HCT116 (cell line): ENCODE results near the gene ZHX3. TPM values are rescaled to one million over a fixed set of nuclear protein-coding genes. Genes with fewer than 3 reads are reported as not detected.

ENCODE experiments used
- ATAC-seq: fragments of 200-7000 bp; cut with Tn5 transposase; 2 replicates; pipeline ENCODE4 v1.9.1; 2020; ENCODE audit warnings: mild to moderate bottlenecking, moderate library complexity
- BruUV-seq: library from RNA; stranded (reverse); fragments of 400-500 nt; replicated peaks from 2 replicates; lab custom pipeline; 2021; lab: Mats Ljungman, UMichigan
- CTCF ChIA-PET: fragments of 300-600 bp; sonication (Branson Sonifier 250); formaldehyde crosslinking; loops from one replicate; lab custom pipeline; 2021; ENCODE audit warnings: antibody characterized with exemption; lab: Charles Lee
- POLR2A ChIA-PET: fragments of 300-600, 350-600 bp; sonication (Branson Sonifier 250); formaldehyde crosslinking; loops from one replicate; lab custom pipeline; 2021; ENCODE audit warnings: antibody characterized with exemption; lab: Charles Lee
- RAD21 ChIA-PET, 2 experiments: fragments of 300-600 bp; sonication (Branson Sonifier 250); formaldehyde crosslinking; loops; one replicate each; lab custom pipeline; 2023; ENCODE audit warnings: low total read pairs in 2 of 2; ENCODE audit not compliant: uncharacterized antibody in 2 of 2, unreplicated experiment in 2 of 2, low non-redundant PET in 1 of 2; lab: Charles Lee
- DNase-seq: peaks from one replicate; pipeline ENCODE4 v3.0.0-alpha.2; 2010; ENCODE audit warnings: low read depth, low spot score
- H2AFZ ChIP-seq: fragments of 200-600 bp; shearing (Covaris generic), sonication (generic); 2 replicates; pipeline ENCODE4 v1.6.1; 2017; ENCODE audit warnings: low read depth, mixed run types, mixed read lengths, antibody characterized with exemption, low read length; ENCODE audit not compliant: poor library complexity, severe bottlenecking
- H3K27ac ChIP-seq: 2 replicates; pipeline ENCODE4 v1.5.1; 2012; ENCODE audit warnings: low read depth, low read length
- H3K27me3 ChIP-seq: fragments of 200-600 bp; sonication (generic); 2 replicates; pipeline ENCODE4 v1.6.1; 2016; ENCODE audit warnings: mixed run types, low read length, mixed read lengths; ENCODE audit not compliant: insufficient read depth
- H3K36me3 ChIP-seq, 2 experiments: fragments of 200-500 bp in 1 of 2; fragments of 200-600 bp in 1 of 2; sonication (Bioruptor generic) in 1 of 2; sonication (generic) in 1 of 2; 2 replicates each; pipeline versions ENCODE4 v1.5.1 to v1.6.1; 2014 to 2016; ENCODE audit warnings: low read length in 2 of 2, inconsistent platforms in 1 of 2, mixed read lengths in 1 of 2, mixed run types in 1 of 2; ENCODE audit not compliant: insufficient read depth in 2 of 2, control insufficient read depth in 1 of 2
- H3K4me1 ChIP-seq, 2 experiments: fragments of 200-600 bp in 1 of 2; sonication (generic) in 1 of 2; 2 replicates each; pipeline versions ENCODE4 v1.5.1 to v1.6.1; 2012 to 2017; ENCODE audit warnings: low read length in 2 of 2, inconsistent platforms in 1 of 2, mild to moderate bottlenecking in 1 of 2, mixed read lengths in 1 of 2, mixed run types in 1 of 2, moderate library complexity in 1 of 2; ENCODE audit not compliant: insufficient read depth in 2 of 2, control insufficient read depth in 1 of 2
- H3K4me2 ChIP-seq: fragments of 200-600 bp; sonication (generic); 2 replicates; pipeline ENCODE4 v1.6.1; 2017; ENCODE audit warnings: mixed run types, low read length, mixed read lengths
- H3K4me3 ChIP-seq, 2 experiments: fragments of 200-600 bp in 1 of 2; sonication (generic) in 1 of 2; replicated peaks in 1 of 2; 2 replicates each; pipeline ENCODE4 v1.5.1; 2011 to 2016; ENCODE audit warnings: low read length in 2 of 2, control low read depth in 1 of 2, low read depth in 1 of 2, mild to moderate bottlenecking in 1 of 2, mixed read lengths in 1 of 2, mixed run types in 1 of 2
- H3K79me2 ChIP-seq: fragments of 200-600 bp; sonication (generic); 2 replicates; pipeline ENCODE4 v1.6.1; 2017; ENCODE audit warnings: mild to moderate bottlenecking, mixed run types, low read length, moderate library complexity, mixed read lengths; ENCODE audit not compliant: insufficient read depth
- H3K9ac ChIP-seq: fragments of 200-600 bp; sonication (generic); 2 replicates; pipeline ENCODE4 v1.6.1; 2016; ENCODE audit warnings: low read length, mixed read lengths
- H3K9me2 ChIP-seq: fragments of 200-600 bp; sonication (generic), shearing (Covaris generic); 2 replicates; pipeline ENCODE4 v1.6.1; 2017; ENCODE audit warnings: mixed run types, mild to moderate bottlenecking, moderate library complexity; ENCODE audit not compliant: insufficient read depth
- H3K9me3 ChIP-seq, 2 experiments: fragments of 200-500 bp in 1 of 2; fragments of 200-600 bp in 1 of 2; sonication (Bioruptor generic) in 1 of 2; sonication (generic) in 1 of 2; 2 replicates each; pipeline ENCODE4 v1.6.1; 2014 to 2017; ENCODE audit warnings: low read length in 2 of 2, mixed read lengths in 2 of 2, inconsistent platforms in 1 of 2, low read depth in 1 of 2, mild to moderate bottlenecking in 1 of 2, mixed run types in 1 of 2, moderate library complexity in 1 of 2; ENCODE audit not compliant: control insufficient read depth in 1 of 2, insufficient read depth in 1 of 2
- H4K20me1 ChIP-seq: fragments of 200-600 bp; sonication (generic), shearing (Covaris generic); 2 replicates; pipeline ENCODE4 v1.6.1; 2017; ENCODE audit warnings: mixed run types, mild to moderate bottlenecking, moderate library complexity; ENCODE audit not compliant: insufficient read depth
- CBX3 ChIP-seq: IDR thresholded peaks from 2 replicates; pipeline ENCODE4 v1.6.1; 2012; ENCODE audit warnings: low read depth
- CEBPB ChIP-seq: IDR thresholded peaks from 2 replicates; pipeline ENCODE4 v1.6.1; 2012; ENCODE audit warnings: low read depth
- CTCF ChIP-seq, 3 experiments: fragments of 200-600 bp in 1 of 3; sonication (generic) in 1 of 3; IDR thresholded peaks in 2 of 3; conservative IDR thresholded peaks in 1 of 3; 2 replicates each; pipeline ENCODE4 v1.5.1; 2012 to 2017; ENCODE audit warnings: low read depth in 2 of 3, low read length in 2 of 3, antibody characterized with exemption in 1 of 3, borderline replicate concordance in 1 of 3, control low read depth in 1 of 3, mild to moderate bottlenecking in 1 of 3, mixed read lengths in 1 of 3, mixed run types in 1 of 3, moderate library complexity in 1 of 3; ENCODE audit not compliant: insufficient read depth in 1 of 3
- EZH2 ChIP-seq: fragments of 200-600 bp; sonication (generic); IDR thresholded peaks from 2 replicates; pipeline ENCODE4 v1.6.1; 2017; ENCODE audit warnings: antibody characterized with exemption, mixed run types
- EZH2phosphoT487 ChIP-seq: fragments of 200-600 bp; IDR thresholded peaks from 2 replicates; pipeline ENCODE4 v1.6.1; 2018; ENCODE audit warnings: antibody characterized with exemption, borderline replicate concordance
- FOSL1 ChIP-seq: IDR thresholded peaks from 2 replicates; pipeline ENCODE4 v1.6.1; 2012; ENCODE audit warnings: low read depth
- MAX ChIP-seq: IDR thresholded peaks from 2 replicates; pipeline ENCODE4 v1.6.1; 2012
- RAD21 ChIP-seq: IDR thresholded peaks from 2 replicates; pipeline ENCODE4 v1.6.1; 2012; ENCODE audit warnings: low read depth, mild to moderate bottlenecking
- SIN3A ChIP-seq: IDR thresholded peaks from 2 replicates; pipeline ENCODE4 v1.6.1; 2012; ENCODE audit warnings: low read depth
- SRF ChIP-seq: IDR thresholded peaks from 2 replicates; pipeline ENCODE4 v1.6.1; 2012; ENCODE audit warnings: low read depth
- TCF7L2 ChIP-seq: IDR thresholded peaks from 2 replicates; pipeline ENCODE4 v1.7.0; 2011; ENCODE audit warnings: borderline replicate concordance, inconsistent platforms; ENCODE audit not compliant: insufficient read depth, insufficient read length; ENCODE audit errors: extremely low read depth
- YY1 ChIP-seq: IDR thresholded peaks from 2 replicates; pipeline ENCODE4 v1.6.1; 2011; ENCODE audit warnings: low read length, low read depth, moderate library complexity, mild to moderate bottlenecking; ENCODE audit not compliant: insufficient replicate concordance; ENCODE audit errors: extremely low read depth
- ZFX ChIP-seq: fragments of 450-650 bp; IDR thresholded peaks from 2 replicates; pipeline ENCODE4 v1.6.1; 2017
- intact Hi-C: fragments of 100-400 bp; cut with micrococcal nuclease; formaldehyde crosslinking; loops from 2 replicates; pipeline ENCODE4 v1.10.0; 2022
- total RNA-seq: library from RNA; stranded (reverse); gene quantifications from one replicate; pipeline ENCODE4 v1.2.1, GENCODE V29; 2021; ENCODE audit not compliant: unreplicated experiment
- TF ChIP-seq, protein P1 (sequence below): IDR thresholded peaks from 2 replicates; pipeline ENCODE4 v1.6.1; 2011; ENCODE audit warnings: mild to moderate bottlenecking, low read length, moderate library complexity; ENCODE audit not compliant: insufficient replicate concordance; ENCODE audit errors: extremely low read depth

Gene ZHX3
- total RNA-seq, 1 experiment from 2014 or later = 13.3 TPM

GRCh38 chr20:41167118-41167470 lies 150.4 kb downstream of the ZHX3 start:
- Histone ChIP-seq H3K9me3 (no peaks in the 10 kb centered on the region), H3K9ac (no peak overlapping the region), H3K4me2 (no peak overlapping the region), H3K4me1 (no peaks in the 10 kb centered on the region), H3K27ac (no peak overlapping the region), H4K20me1 (no peaks in the 10 kb centered on the region), H3K27me3 (no peaks in the 10 kb centered on the region), H3K79me2 (no peaks in the 10 kb centered on the region), H3K9me2 (no peaks in the 10 kb centered on the region), H2AFZ (no peak overlapping the region), H3K4me3 (no peak overlapping the region), H3K36me3 (peaks cover 5 to 41% of the 10 kb centered on the region in 2 experiments)
- DNase-seq (no peak), ATAC-seq (no peak)
- ChIA-PET RAD21 (no interaction called here), POLR2A (interaction anchor here (0.6 kb wide), 1 partner anchor 204 kb away, joined by 3 read pairs; no protein-coding TSS in a partner anchor), CTCF (interaction anchor here (1.6 kb wide), 1 partner anchor 173 kb away, joined by 3 read pairs; the partner anchor contains the start of gene LPIN3)
- TF ChIP-seq SRF = no peak
- no peak for TF ChIP-seq CTCF (IDR thresholded peaks at IDR 0.05 in 2 of 3, conservative IDR thresholded peaks at IDR 0.05 in 1 of 3; ENCODE audit: borderline replicate concordance in 1 of 3, insufficient read depth in 1 of 3, low read depth in 2 of 3, low read length in 2 of 3)
- TF ChIP-seq RAD21 = no peak
- no peak for TF ChIP-seq TCF7L2
- TF ChIP-seq CEBPB = no peak
- no peak for TF ChIP-seq SIN3A
- TF ChIP-seq ZFX = no peak
- no peak for TF ChIP-seq FOSL1
- TF ChIP-seq MAX = no peak
- TF ChIP-seq, protein P1, sequence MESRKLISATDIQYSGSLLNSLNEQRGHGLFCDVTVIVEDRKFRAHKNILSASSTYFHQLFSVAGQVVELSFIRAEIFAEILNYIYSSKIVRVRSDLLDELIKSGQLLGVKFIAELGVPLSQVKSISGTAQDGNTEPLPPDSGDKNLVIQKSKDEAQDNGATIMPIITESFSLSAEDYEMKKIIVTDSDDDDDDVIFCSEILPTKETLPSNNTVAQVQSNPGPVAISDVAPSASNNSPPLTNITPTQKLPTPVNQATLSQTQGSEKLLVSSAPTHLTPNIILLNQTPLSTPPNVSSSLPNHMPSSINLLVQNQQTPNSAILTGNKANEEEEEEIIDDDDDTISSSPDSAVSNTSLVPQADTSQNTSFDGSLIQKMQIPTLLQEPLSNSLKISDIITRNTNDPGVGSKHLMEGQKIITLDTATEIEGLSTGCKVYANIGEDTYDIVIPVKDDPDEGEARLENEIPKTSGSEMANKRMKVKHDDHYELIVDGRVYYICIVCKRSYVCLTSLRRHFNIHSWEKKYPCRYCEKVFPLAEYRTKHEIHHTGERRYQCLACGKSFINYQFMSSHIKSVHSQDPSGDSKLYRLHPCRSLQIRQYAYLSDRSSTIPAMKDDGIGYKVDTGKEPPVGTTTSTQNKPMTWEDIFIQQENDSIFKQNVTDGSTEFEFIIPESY = no peak
- no peak for TF ChIP-seq EZH2phosphoT487
- no peak for TF ChIP-seq YY1
- TF ChIP-seq EZH2 = no peak
- TF ChIP-seq CBX3 = no peak
- BruUV-seq = no TSS peak
- intact Hi-C loops = no loop called here
